ENCODE measurements around the gene BRPF3. TPM values are rescaled to one million over a fixed set of nuclear protein-coding genes. Genes with fewer than 3 reads are reported as not detected.

BRPF3 gene
- total and polyA plus RNA-seq, 2 donors (not counting 3 experiments of a cell fraction or from before 2014, with no cell fraction given), result 30.5 to 35.7 TPM

- no peak for FAIRE-seq
These were observed 81.5 kb downstream of the BRPF3 start for GRCh38 chr6:36277946-36278470.

GRCh38 chr6:36280467-36280866 lies 83.9 kb downstream of the BRPF3 start:
- dilution Hi-C loops (cut with MboI; ENCODE audit: extremely low pct_ligation_motif_present, low sequenced_read_pairs) (no loop called here), intact Hi-C loops (cut with micrococcal nuclease) (no loop called here)
- Histone ChIP-seq H3K9me3 (replicated peaks; ENCODE audit: control insufficient read depth, insufficient read depth, low read length) (no peaks in the 10 kb centered on the region), H3K27me3 (ENCODE audit: control insufficient read depth in 2 of 2, insufficient read depth in 2 of 2, low read length in 2 of 2) (peaks cover 51 to 53% of the 10 kb centered on the region in 2 experiments), H2AFZ (ENCODE audit: low read depth, low read length) (no peak overlapping the region), H3K9ac (replicated peaks; ENCODE audit: extremely low read depth, insufficient read depth, low read length) (no peak overlapping the region), H3K4me3 (replicated peaks in 1 of 3; ENCODE audit: insufficient read depth in 1 of 3, low read depth in 1 of 3, low read length in 3 of 3) (no peak overlapping the region), H3K9me1 (replicated peaks; ENCODE audit: control insufficient read depth, extremely low read depth, insufficient read depth, low read length) (no peaks in the 10 kb centered on the region), H3K79me2 (ENCODE audit: control insufficient read depth, insufficient read depth, low read length) (no peaks in the 10 kb centered on the region), H3K4me1 (ENCODE audit: control insufficient read depth, extremely low read depth, insufficient read depth, low read length) (no peaks in the 10 kb centered on the region), H3K4me2 (ENCODE audit: insufficient read depth, low read length) (no peak overlapping the region), H3K27ac (ENCODE audit: insufficient read depth, low read depth, low read length) (no peak overlapping the region), H4K20me1 (replicated peaks; ENCODE audit: control insufficient read depth, extremely low read depth, insufficient read depth, low read length) (no peaks in the 10 kb centered on the region), H3K36me3 (ENCODE audit: control insufficient read depth in 2 of 2, extremely low read depth in 1 of 2, insufficient read depth in 2 of 2, low read length in 2 of 2) (no peaks in the 10 kb centered on the region)
- no TSS peak for BruUV-seq (replicated peaks)
- POLR2A ChIA-PET, result no interaction called here
- FAIRE-seq, result no peak
- CTCF ChIA-PET, result interaction anchor here (0.6 to 3.6 kb wide), 4 partner anchors 9 to 60 kb away, joined by 3 to 23 read pairs (median 5); no protein-coding TSS in a partner anchor
- no peak for DNase-seq (ENCODE audit: low read depth, low spot score)
- TF ChIP-seq JUN (IDR thresholded peaks at IDR 0.05; ENCODE audit: borderline replicate concordance, insufficient read depth, insufficient read length, low read depth) (no peak), CTCF (IDR thresholded peaks at IDR 0.05; ENCODE audit: extremely low read depth in 1 of 2, insufficient read depth in 1 of 2, low read depth in 1 of 2, low read length in 2 of 2) (no peak), GATA2 (IDR thresholded peaks at IDR 0.05; ENCODE audit: insufficient read depth, insufficient read length, low read depth, low read length) (no peak), MYC (IDR thresholded peaks at IDR 0.05; ENCODE audit: low read depth, low read length) (no peak)

More at GRCh38 chr6:36277946-36278470, 81.5 kb downstream of the BRPF3 start:
- no TSS peak for BruUV-seq (replicated peaks)
- intact Hi-C loops (cut with micrococcal nuclease) (no loop called here), dilution Hi-C loops (cut with MboI; ENCODE audit: extremely low pct_ligation_motif_present, low sequenced_read_pairs) (no loop called here)
- no peak overlapping the region for H3K27ac ChIP-seq (ENCODE audit: insufficient read depth, low read depth, low read length)
- no peaks in the 10 kb centered on the region for H3K9me3 ChIP-seq (replicated peaks; ENCODE audit: control insufficient read depth, insufficient read depth, low read length)
- no peak overlapping the region for H3K4me3 ChIP-seq (replicated peaks in 1 of 3; ENCODE audit: insufficient read depth in 1 of 3, low read depth in 1 of 3, low read length in 3 of 3)
- ChIA-PET POLR2A (no interaction called here), CTCF (no interaction called here)
- no peak overlapping the region for H3K4me2 ChIP-seq (ENCODE audit: insufficient read depth, low read length)
- H3K36me3 ChIP-seq (ENCODE audit: control insufficient read depth in 2 of 2, extremely low read depth in 1 of 2, insufficient read depth in 2 of 2, low read length in 2 of 2), result no peaks in the 10 kb centered on the region
- no peak for TF ChIP-seq GATA2 (IDR thresholded peaks at IDR 0.05; ENCODE audit: insufficient read depth, insufficient read length, low read depth, low read length)
- no peak for TF ChIP-seq MYC (IDR thresholded peaks at IDR 0.05; ENCODE audit: low read depth, low read length)
- no peak for TF ChIP-seq EZH2 (IDR thresholded peaks at IDR 0.05; ENCODE audit: borderline replicate concordance, low read depth, low read length, severe bottlenecking)
- TF ChIP-seq JUN (IDR thresholded peaks at IDR 0.05; ENCODE audit: borderline replicate concordance, insufficient read depth, insufficient read length, low read depth), result no peak
- no peak for TF ChIP-seq FOS (IDR thresholded peaks at IDR 0.05; ENCODE audit: borderline replicate concordance, insufficient read depth, low read length)
- TF ChIP-seq MAX (IDR thresholded peaks at IDR 0.05; ENCODE audit: insufficient read depth, insufficient read length), result no peak
- no peaks in the 10 kb centered on the region for H4K20me1 ChIP-seq (replicated peaks; ENCODE audit: control insufficient read depth, extremely low read depth, insufficient read depth, low read length)
- H2AFZ ChIP-seq (ENCODE audit: low read depth, low read length), result no peak overlapping the region
- no peaks in the 10 kb centered on the region for H3K79me2 ChIP-seq (ENCODE audit: control insufficient read depth, insufficient read depth, low read length)
- no peak for DNase-seq (ENCODE audit: low read depth, low spot score)
- H3K9ac ChIP-seq (replicated peaks; ENCODE audit: extremely low read depth, insufficient read depth, low read length), result no peak overlapping the region
- H3K27me3 ChIP-seq (ENCODE audit: control insufficient read depth in 2 of 2, insufficient read depth in 2 of 2, low read length in 2 of 2), result peaks cover 40 to 44% of the 10 kb centered on the region in 2 experiments
- H3K9me1 ChIP-seq (replicated peaks; ENCODE audit: control insufficient read depth, extremely low read depth, insufficient read depth, low read length), result no peaks in the 10 kb centered on the region
- H3K4me1 ChIP-seq (ENCODE audit: control insufficient read depth, extremely low read depth, insufficient read depth, low read length), result no peaks in the 10 kb centered on the region

Data from endothelial cell of umbilical vein (primary cell).